HCT116 (cell line): ENCODE data around the gene FGFR3. TPM values are rescaled to one million over a fixed set of nuclear protein-coding genes. Genes with fewer than 3 reads are reported as not detected.

Experiments used
- ATAC-seq: fragments of 200-7000 bp; cut with Tn5 transposase; 2 replicates; pipeline ENCODE4 v1.9.1; 2020; ENCODE audit warnings: mild to moderate bottlenecking, moderate library complexity
- BruUV-seq: library from RNA; stranded (reverse); fragments of 400-500 nt; replicated peaks from 2 replicates; lab custom pipeline; 2021; lab: Mats Ljungman, UMichigan
- CTCF ChIA-PET: fragments of 300-600 bp; sonication (Branson Sonifier 250); formaldehyde crosslinking; loops from one replicate; lab custom pipeline; 2021; ENCODE audit warnings: antibody characterized with exemption; lab: Charles Lee
- POLR2A ChIA-PET: fragments of 300-600, 350-600 bp; sonication (Branson Sonifier 250); formaldehyde crosslinking; loops from one replicate; lab custom pipeline; 2021; ENCODE audit warnings: antibody characterized with exemption; lab: Charles Lee
- RAD21 ChIA-PET, 2 experiments: fragments of 300-600 bp; sonication (Branson Sonifier 250); formaldehyde crosslinking; loops; one replicate each; lab custom pipeline; 2023; ENCODE audit warnings: low total read pairs in 2 of 2; ENCODE audit not compliant: uncharacterized antibody in 2 of 2, unreplicated experiment in 2 of 2, low non-redundant PET in 1 of 2; lab: Charles Lee
- DNase-seq: peaks from one replicate; pipeline ENCODE4 v3.0.0-alpha.2; 2010; ENCODE audit warnings: low read depth, low spot score
- H2AFZ ChIP-seq: fragments of 200-600 bp; shearing (Covaris generic), sonication (generic); 2 replicates; pipeline ENCODE4 v1.6.1; 2017; ENCODE audit warnings: low read depth, mixed run types, mixed read lengths, antibody characterized with exemption, low read length; ENCODE audit not compliant: poor library complexity, severe bottlenecking
- H3K27ac ChIP-seq: 2 replicates; pipeline ENCODE4 v1.5.1; 2012; ENCODE audit warnings: low read depth, low read length
- H3K27me3 ChIP-seq: fragments of 200-600 bp; sonication (generic); 2 replicates; pipeline ENCODE4 v1.6.1; 2016; ENCODE audit warnings: mixed run types, low read length, mixed read lengths; ENCODE audit not compliant: insufficient read depth
- H3K36me3 ChIP-seq, 2 experiments: fragments of 200-500 bp in 1 of 2; fragments of 200-600 bp in 1 of 2; sonication (Bioruptor generic) in 1 of 2; sonication (generic) in 1 of 2; 2 replicates each; pipeline versions ENCODE4 v1.5.1 to v1.6.1; 2014 to 2016; ENCODE audit warnings: low read length in 2 of 2, inconsistent platforms in 1 of 2, mixed read lengths in 1 of 2, mixed run types in 1 of 2; ENCODE audit not compliant: insufficient read depth in 2 of 2, control insufficient read depth in 1 of 2
- H3K4me1 ChIP-seq, 2 experiments: fragments of 200-600 bp in 1 of 2; sonication (generic) in 1 of 2; 2 replicates each; pipeline versions ENCODE4 v1.5.1 to v1.6.1; 2012 to 2017; ENCODE audit warnings: low read length in 2 of 2, inconsistent platforms in 1 of 2, mild to moderate bottlenecking in 1 of 2, mixed read lengths in 1 of 2, mixed run types in 1 of 2, moderate library complexity in 1 of 2; ENCODE audit not compliant: insufficient read depth in 2 of 2, control insufficient read depth in 1 of 2
- H3K4me2 ChIP-seq: fragments of 200-600 bp; sonication (generic); 2 replicates; pipeline ENCODE4 v1.6.1; 2017; ENCODE audit warnings: mixed run types, low read length, mixed read lengths
- H3K4me3 ChIP-seq, 2 experiments: fragments of 200-600 bp in 1 of 2; sonication (generic) in 1 of 2; replicated peaks in 1 of 2; 2 replicates each; pipeline ENCODE4 v1.5.1; 2011 to 2016; ENCODE audit warnings: low read length in 2 of 2, control low read depth in 1 of 2, low read depth in 1 of 2, mild to moderate bottlenecking in 1 of 2, mixed read lengths in 1 of 2, mixed run types in 1 of 2
- H3K79me2 ChIP-seq: fragments of 200-600 bp; sonication (generic); 2 replicates; pipeline ENCODE4 v1.6.1; 2017; ENCODE audit warnings: mild to moderate bottlenecking, mixed run types, low read length, moderate library complexity, mixed read lengths; ENCODE audit not compliant: insufficient read depth
- H3K9ac ChIP-seq: fragments of 200-600 bp; sonication (generic); 2 replicates; pipeline ENCODE4 v1.6.1; 2016; ENCODE audit warnings: low read length, mixed read lengths
- H3K9me2 ChIP-seq: fragments of 200-600 bp; sonication (generic), shearing (Covaris generic); 2 replicates; pipeline ENCODE4 v1.6.1; 2017; ENCODE audit warnings: mixed run types, mild to moderate bottlenecking, moderate library complexity; ENCODE audit not compliant: insufficient read depth
- H3K9me3 ChIP-seq, 2 experiments: fragments of 200-500 bp in 1 of 2; fragments of 200-600 bp in 1 of 2; sonication (Bioruptor generic) in 1 of 2; sonication (generic) in 1 of 2; 2 replicates each; pipeline ENCODE4 v1.6.1; 2014 to 2017; ENCODE audit warnings: low read length in 2 of 2, mixed read lengths in 2 of 2, inconsistent platforms in 1 of 2, low read depth in 1 of 2, mild to moderate bottlenecking in 1 of 2, mixed run types in 1 of 2, moderate library complexity in 1 of 2; ENCODE audit not compliant: control insufficient read depth in 1 of 2, insufficient read depth in 1 of 2
- H4K20me1 ChIP-seq: fragments of 200-600 bp; sonication (generic), shearing (Covaris generic); 2 replicates; pipeline ENCODE4 v1.6.1; 2017; ENCODE audit warnings: mixed run types, mild to moderate bottlenecking, moderate library complexity; ENCODE audit not compliant: insufficient read depth
- ATF3 ChIP-seq: IDR thresholded peaks from 2 replicates; pipeline ENCODE4 v1.6.1; 2012
- CBX3 ChIP-seq: IDR thresholded peaks from 2 replicates; pipeline ENCODE4 v1.6.1; 2012; ENCODE audit warnings: low read depth
- EGR1 ChIP-seq: IDR thresholded peaks from 2 replicates; pipeline ENCODE4 v1.6.1; 2012; ENCODE audit warnings: low read depth
- ELF1 ChIP-seq: IDR thresholded peaks from 2 replicates; pipeline ENCODE4 v1.6.1; 2012; ENCODE audit warnings: low read depth, borderline replicate concordance
- FOSL1 ChIP-seq: IDR thresholded peaks from 2 replicates; pipeline ENCODE4 v1.6.1; 2012; ENCODE audit warnings: low read depth
- JUND ChIP-seq: IDR thresholded peaks from 2 replicates; pipeline ENCODE4 v1.6.1; 2012
- POLR2A ChIP-seq: IDR thresholded peaks from 2 replicates; pipeline ENCODE4 v1.7.0; 2011; ENCODE audit warnings: borderline replicate concordance; ENCODE audit not compliant: insufficient read depth, insufficient read length; ENCODE audit errors: extremely low read depth
- POLR2AphosphoS5 ChIP-seq: IDR thresholded peaks from 2 replicates; pipeline ENCODE4 v1.6.1; 2011; ENCODE audit warnings: mild to moderate bottlenecking, low read depth, low read length, moderate library complexity
- RAD21 ChIP-seq: IDR thresholded peaks from 2 replicates; pipeline ENCODE4 v1.6.1; 2012; ENCODE audit warnings: low read depth, mild to moderate bottlenecking
- REST ChIP-seq: IDR thresholded peaks from 2 replicates; pipeline ENCODE4 v1.6.1; 2012; ENCODE audit warnings: low read depth
- SIN3A ChIP-seq: IDR thresholded peaks from 2 replicates; pipeline ENCODE4 v1.6.1; 2012; ENCODE audit warnings: low read depth
- SP1 ChIP-seq: IDR thresholded peaks from 2 replicates; pipeline ENCODE4 v1.6.1; 2012; ENCODE audit warnings: low read depth
- SRF ChIP-seq: IDR thresholded peaks from 2 replicates; pipeline ENCODE4 v1.6.1; 2012; ENCODE audit warnings: low read depth
- TCF7L2 ChIP-seq: IDR thresholded peaks from 2 replicates; pipeline ENCODE4 v1.7.0; 2011; ENCODE audit warnings: borderline replicate concordance, inconsistent platforms; ENCODE audit not compliant: insufficient read depth, insufficient read length; ENCODE audit errors: extremely low read depth
- YY1 ChIP-seq: IDR thresholded peaks from 2 replicates; pipeline ENCODE4 v1.6.1; 2011; ENCODE audit warnings: low read length, low read depth, moderate library complexity, mild to moderate bottlenecking; ENCODE audit not compliant: insufficient replicate concordance; ENCODE audit errors: extremely low read depth
- ZBTB33 ChIP-seq: IDR thresholded peaks from 2 replicates; pipeline ENCODE4 v1.6.1; 2011; ENCODE audit warnings: mild to moderate bottlenecking, low read length, moderate library complexity; ENCODE audit not compliant: insufficient replicate concordance; ENCODE audit errors: extremely low read depth
- ZNF274 ChIP-seq: fragments of 200-500 bp; sonication (Bioruptor generic); IDR thresholded peaks from 2 replicates; pipeline ENCODE4 v1.6.1; 2014; ENCODE audit warnings: mild to moderate bottlenecking, low read depth, low read length, inconsistent platforms
- intact Hi-C: fragments of 100-400 bp; cut with micrococcal nuclease; formaldehyde crosslinking; loops from 2 replicates; pipeline ENCODE4 v1.10.0; 2022
- total RNA-seq: library from RNA; stranded (reverse); gene quantifications from one replicate; pipeline ENCODE4 v1.2.1, GENCODE V29; 2021; ENCODE audit not compliant: unreplicated experiment

Gene FGFR3
- total RNA-seq, 1 experiment from 2014 or later = 31.7 TPM

GRCh38 chr4:1755297-1755696 lies 37.8 kb upstream of the FGFR3 start:
- Histone ChIP-seq H4K20me1 (no peaks in the 10 kb centered on the region), H3K4me3 (no peak overlapping the region), H3K9me2 (no peaks in the 10 kb centered on the region), H3K4me1 (peaks cover 0 to 11% of the 10 kb centered on the region in 2 experiments; a peak in 1 of 4 replicates), H3K9ac (no peak overlapping the region), H3K27me3 (no peaks in the 10 kb centered on the region), H3K36me3 (no peaks in the 10 kb centered on the region), H3K9me3 (no peaks in the 10 kb centered on the region), H3K4me2 (no peak overlapping the region), H2AFZ (no peak overlapping the region), H3K27ac (no peak overlapping the region), H3K79me2 (no peaks in the 10 kb centered on the region)
- CTCF ChIA-PET = interaction anchor here (1.0 to 1.4 kb wide), 3 partner anchors 8 to 53 kb away, joined by 3 to 4 read pairs (median 3); no protein-coding TSS in a partner anchor
- DNase-seq (no peak), ATAC-seq (no peak)
- intact Hi-C loops = no loop called here
- no TSS peak for BruUV-seq
- POLR2A ChIA-PET = no interaction called here
- RAD21 ChIA-PET = no interaction called here
- TF ChIP-seq FOSL1 (no peak), ZBTB33 (no peak), SRF (no peak), SIN3A (no peak), JUND (no peak), TCF7L2 (no peak), REST (no peak), ZNF274 (no peak), EGR1 (no peak), POLR2AphosphoS5 (no peak), YY1 (no peak), SP1 (no peak), POLR2A (no peak), RAD21 (no peak), ELF1 (no peak), CBX3 (no peak), ATF3 (no peak)
